Hepatocyte (in vitro differentiated cells): ENCODE measurements around the gene FRS2.

Experiments used
- CTCF ChIP-seq: fragments of 200-600 bp; sonication (generic); IDR thresholded peaks from 2 replicates; pipeline ENCODE4 v1.5.1; 2016; ENCODE audit warnings: antibody characterized with exemption, mild to moderate bottlenecking; ENCODE audit not compliant: poor library complexity
- EZH2 ChIP-seq: fragments of 200-600 bp; sonication (generic); IDR thresholded peaks from 2 replicates; pipeline ENCODE4 v1.6.1; 2016; ENCODE audit warnings: antibody characterized with exemption, mild to moderate bottlenecking, borderline replicate concordance
- EZH2phosphoT487 ChIP-seq: fragments of 200-600 bp; sonication (generic); IDR thresholded peaks from one replicate; pipeline ENCODE4 v1.6.1; 2018; ENCODE audit warnings: antibody characterized with exemption, mild to moderate bottlenecking, low read depth, moderate library complexity; ENCODE audit not compliant: unreplicated experiment, severe bottlenecking

GRCh38 chr12:69546693-69547438 is 76.7 kb downstream of the FRS2 start:
- no peak for TF ChIP-seq CTCF
- no peak for TF ChIP-seq EZH2
- no peak for TF ChIP-seq EZH2phosphoT487
